ENCODE results near the gene PXDN.
"Not testable (repeated sequence)": the region's sequence is repeated elsewhere in the genome, so short reads cannot be mapped to it uniquely, and the experiment has no call there.

The PXDN gene

DNA sequence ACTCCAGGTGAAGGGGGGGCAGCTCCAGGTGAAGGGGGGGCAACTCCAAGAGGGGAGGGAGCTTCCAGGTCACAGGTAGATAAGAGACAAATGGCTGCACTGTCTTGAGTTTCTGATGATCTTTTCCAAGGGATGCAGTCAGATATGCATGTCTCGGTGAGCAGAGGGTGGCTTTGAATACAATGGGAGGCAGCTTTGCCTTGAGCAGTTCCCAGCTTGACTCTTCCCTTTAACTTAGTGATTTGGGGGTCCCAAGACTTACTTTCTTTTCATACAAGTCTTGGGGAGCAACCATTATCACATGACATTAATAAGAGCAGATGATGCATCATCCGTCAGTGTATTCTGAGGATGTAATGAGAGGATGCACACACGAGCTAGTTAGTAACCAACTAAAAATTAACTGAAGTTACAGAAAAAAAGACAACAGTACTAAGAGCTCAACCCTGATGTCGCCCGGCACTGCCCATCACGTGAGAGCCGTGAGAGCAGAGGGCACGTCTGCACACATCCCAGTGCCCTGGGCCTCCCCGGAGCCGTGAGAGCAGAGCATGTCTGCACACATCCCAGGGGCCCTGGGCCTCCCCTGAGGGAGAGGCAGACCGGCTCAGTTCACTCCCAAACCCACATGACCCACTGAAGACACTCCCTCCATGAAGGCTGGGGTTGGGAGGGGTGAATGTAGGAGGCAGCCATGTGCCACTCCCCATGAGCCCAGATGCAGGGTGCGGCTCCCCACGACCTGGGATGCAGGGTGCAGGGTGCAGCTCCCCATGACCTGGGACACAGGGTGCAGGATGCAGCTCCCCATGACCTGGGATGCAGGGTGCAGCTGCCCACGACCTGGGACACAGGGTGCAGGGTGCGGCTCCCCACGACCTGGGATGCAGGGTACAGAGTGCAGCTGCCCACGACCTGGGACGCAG is 39.4 kb downstream of the PXDN start:
- no peak for DNase-seq (ENCODE audit: low spot score)

DNA sequence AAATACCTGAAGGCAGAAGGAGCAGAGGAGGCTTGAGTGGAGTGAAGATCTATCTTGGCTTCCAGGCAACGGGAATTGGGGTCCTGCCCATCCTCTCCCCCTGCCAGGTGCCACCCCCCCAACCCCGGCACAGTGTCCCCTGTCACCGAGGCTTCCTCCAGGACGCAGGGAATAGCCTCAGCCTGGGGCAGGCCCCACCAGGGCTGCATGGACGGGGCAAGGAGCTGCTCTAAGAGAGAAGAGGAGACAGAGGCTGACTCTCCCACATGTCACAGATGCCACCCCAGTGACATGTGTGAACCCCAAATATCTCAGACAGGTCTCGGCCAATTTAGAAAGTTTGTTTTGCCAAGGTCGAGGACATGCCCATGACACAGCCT is 42.1 kb downstream of the PXDN start:
- DNase-seq (ENCODE audit: low spot score), result no peak

- no peak for DNase-seq (ENCODE audit: low spot score)
Measured at GRCh38 chr2:1701556-1702185, 42.6 kb downstream of the PXDN start.

- DNase-seq (ENCODE audit: low spot score), result no peak
Measured at GRCh38 chr2:1701020-1701419, 43.3 kb downstream of the PXDN start.

GRCh38 chr2:1700427-1700826 is 43.9 kb downstream of the PXDN start:
- DNase-seq (ENCODE audit: low spot score), result not testable (repeated sequence)

- DNase-seq (ENCODE audit: low spot score), result no peak
Measured at GRCh38 chr2:1698188-1698945, 45.9 kb downstream of the PXDN start.

- DNase-seq (ENCODE audit: low spot score), result no peak
Measured at GRCh38 chr2:1697601-1698000, 46.7 kb downstream of the PXDN start.

GRCh38 chr2:1696472-1696871 is 47.8 kb downstream of the PXDN start:
- DNase-seq (ENCODE audit: low spot score), result no peak

GRCh38 chr2:1694371-1695271 is 49.7 kb downstream of the PXDN start:
- DNase-seq (ENCODE audit: low spot score), result no peak

DNA sequence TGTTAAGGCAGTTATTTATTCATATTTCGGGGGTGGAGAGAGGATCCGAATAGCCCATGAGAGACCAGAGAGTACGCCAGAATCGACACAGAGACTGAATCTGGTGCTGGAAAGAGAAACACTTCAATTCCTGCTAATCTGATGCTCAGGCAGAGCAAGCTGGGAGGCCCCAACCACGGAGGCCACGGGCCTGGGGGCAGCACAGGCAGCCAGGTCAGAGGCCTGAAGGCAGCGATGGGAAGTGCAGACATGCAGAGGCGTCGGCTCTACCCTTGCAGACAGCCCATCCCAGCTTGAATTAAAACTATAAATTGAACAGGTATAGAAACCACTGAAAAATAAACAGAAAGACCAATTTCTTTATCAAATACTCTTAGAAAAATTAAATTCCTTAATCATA is 50.6 kb downstream of the PXDN start:
- DNase-seq (ENCODE audit: low spot score), result no peak

DNA sequence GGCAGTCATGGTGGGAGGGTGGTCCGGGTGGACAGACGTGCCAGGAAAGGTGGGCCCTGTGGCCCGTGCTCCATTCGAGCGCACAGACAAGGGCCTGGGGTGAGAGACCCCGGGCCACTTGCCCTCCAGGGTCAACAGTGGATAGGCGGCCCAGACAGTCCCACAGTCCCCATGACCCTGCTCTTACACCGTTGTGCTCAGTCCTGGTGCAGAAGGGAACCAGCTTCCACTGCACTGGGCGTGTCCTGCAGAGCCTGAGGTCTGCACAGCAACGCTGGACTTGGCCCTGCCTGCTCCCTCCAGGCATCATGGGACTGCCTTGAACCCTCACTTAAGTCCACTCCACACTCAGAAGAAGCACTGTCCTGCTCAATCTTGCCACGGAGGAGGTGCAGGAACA is 52.0 kb downstream of the PXDN start:
- no peak for DNase-seq (ENCODE audit: low spot score)

DNA sequence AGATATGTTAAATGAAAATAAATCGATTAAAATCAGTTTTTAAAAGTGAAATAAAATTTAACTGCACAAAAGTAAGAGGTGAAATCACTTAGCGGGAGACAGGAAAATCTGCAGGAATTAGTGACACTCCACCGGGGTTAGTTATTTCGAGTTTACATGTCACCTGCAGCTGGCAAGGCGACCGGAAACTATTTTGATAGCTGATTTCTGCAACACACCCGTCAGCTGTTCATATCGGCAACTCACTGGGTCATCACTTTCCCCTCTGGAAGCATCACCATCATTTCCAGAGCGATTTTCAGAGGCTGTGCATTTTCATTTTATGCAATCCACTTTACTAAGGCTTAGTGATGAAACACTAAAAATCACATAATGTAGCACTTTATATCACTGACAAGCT is 52.9 kb downstream of the PXDN start:
- no peak for DNase-seq (ENCODE audit: low spot score)

DNA sequence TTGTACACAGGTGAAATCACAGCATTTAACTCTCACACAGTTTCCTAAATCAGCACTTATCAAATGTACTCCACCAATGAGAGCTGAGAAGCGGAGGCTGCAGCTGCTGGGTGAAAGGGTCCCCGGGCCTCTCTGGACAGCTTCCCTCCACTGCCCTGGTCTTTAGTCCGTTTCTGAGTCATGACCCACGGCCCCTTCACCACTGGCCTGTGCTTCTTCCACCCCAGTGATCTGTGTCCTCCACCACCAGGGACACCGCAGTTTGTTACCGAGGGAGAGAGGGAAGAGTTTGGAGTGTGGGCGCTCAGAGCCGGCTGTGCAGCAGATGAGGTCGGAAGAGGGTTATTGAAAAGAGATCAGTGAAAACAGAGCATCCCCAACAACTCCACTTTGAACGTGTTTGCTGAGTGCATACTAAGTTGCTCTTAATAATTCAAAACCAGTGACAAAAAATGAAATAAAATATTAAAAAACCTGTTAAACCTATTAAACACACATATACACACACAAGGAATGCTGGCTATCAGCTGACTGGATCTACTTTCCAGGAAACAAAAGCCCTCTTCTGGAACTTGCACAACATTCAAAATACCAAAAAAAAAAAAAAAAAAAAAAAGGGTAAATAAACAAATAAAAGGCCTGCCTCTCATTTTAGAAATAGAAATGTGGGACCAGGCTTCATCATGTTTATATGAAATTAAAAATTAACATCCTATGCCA is 54.1 kb downstream of the PXDN start:
- no peak for DNase-seq (ENCODE audit: low spot score)

- no peak for DNase-seq (ENCODE audit: low spot score)
Measured at GRCh38 chr2:1688859-1689258, 55.5 kb downstream of the PXDN start.

GRCh38 chr2:1688161-1688560 is 56.2 kb downstream of the PXDN start:
- no peak for DNase-seq (ENCODE audit: low spot score)

GRCh38 chr2:1687254-1687653 is 57.1 kb downstream of the PXDN start:
- DNase-seq (ENCODE audit: low spot score), result no peak

DNA sequence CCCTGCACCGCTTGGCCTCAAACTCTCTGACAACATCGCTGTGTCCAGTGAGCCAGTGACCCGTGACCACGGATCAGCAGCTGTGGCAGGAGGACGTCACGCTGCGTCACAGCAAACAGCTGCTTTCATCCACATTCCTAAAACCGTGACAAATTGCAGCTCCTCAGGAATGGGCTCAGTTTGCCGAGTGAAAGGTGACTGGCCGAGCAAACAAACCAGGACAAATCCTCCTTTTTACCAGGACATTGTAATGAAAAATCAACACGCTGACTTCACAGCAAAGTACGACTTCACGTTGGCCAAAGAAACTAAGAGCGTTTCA is 57.6 kb downstream of the PXDN start:
- no peak for DNase-seq (ENCODE audit: low spot score)

- no peak for DNase-seq (ENCODE audit: low spot score)
Measured at GRCh38 chr2:1685957-1686783, 58.1 kb downstream of the PXDN start.

- no peak for DNase-seq (ENCODE audit: low spot score)
Measured at GRCh38 chr2:1685078-1685956, 59.0 kb downstream of the PXDN start.
